ENCODE measurements around the gene RB1.
"Not testable (repeated sequence)": the region's sequence is repeated elsewhere in the genome, so short reads cannot be mapped to it uniquely, and the experiment has no call there.

Gene RB1

DNA sequence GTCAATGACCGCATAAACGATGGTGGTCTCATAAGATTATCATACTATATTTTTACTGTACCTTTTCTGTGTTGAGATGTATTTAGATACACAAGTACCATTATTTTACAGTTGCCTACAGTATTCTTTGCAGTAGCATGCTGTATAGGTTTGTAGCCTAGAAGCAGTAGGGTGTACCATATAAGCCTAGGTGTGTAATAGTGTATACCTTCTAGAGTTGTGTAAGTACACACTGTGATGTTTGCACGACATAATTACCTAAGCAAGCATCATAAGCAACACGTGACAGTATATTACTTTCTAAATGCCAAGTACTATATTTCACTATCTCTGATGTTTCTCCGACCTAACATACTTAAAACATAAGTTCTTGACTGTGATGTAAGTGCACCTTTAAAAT lies 106.6 kb downstream of the RB1 start:
- Histone ChIP-seq H3K9me3 (ENCODE audit: low read length) (no peaks in the 10 kb centered on the region), H3K4me1 (ENCODE audit: insufficient read depth, low read length) (peaks cover 16% of the 10 kb centered on the region), H2AFZ (ENCODE audit: low read depth, low read length) (no peak overlapping the region), H3K27me3 (ENCODE audit: insufficient read depth, low read length) (no peaks in the 10 kb centered on the region), H3K36me3 (ENCODE audit: insufficient read depth, low read length) (no peaks in the 10 kb centered on the region), H3K4me3 (ENCODE audit: low read length) (peak overlapping the region; percentile 87)

DNA sequence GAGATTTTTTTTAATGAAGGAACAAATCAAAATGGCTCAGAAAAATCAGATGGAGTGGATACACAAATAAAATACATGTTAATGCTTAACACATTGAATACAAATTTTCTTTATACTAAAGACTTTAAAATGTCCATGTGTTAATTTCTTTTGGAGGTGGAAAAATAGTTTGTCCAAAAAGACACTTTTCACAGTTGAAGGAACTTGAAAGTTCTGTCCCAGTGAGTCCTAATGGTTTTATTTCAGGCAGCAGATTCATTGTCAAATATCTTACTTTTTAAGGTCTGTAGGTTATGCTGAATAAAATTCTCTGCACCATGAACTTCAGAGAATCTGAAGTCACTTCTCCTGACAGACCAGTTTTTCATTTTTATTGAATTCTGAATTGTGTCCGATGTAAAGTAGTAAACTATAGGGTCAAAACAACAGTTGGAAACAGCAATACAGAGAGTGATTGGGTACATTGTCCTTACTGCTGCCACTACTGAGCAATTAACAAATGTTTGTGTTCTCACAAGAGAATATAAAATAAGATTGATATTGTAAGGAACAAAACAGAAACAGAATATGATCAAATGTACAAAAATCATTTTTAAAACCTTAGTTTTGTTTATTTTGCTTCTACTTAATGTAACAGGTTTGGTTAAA lies 107.7 kb downstream of the RB1 start:
- H3K27me3 ChIP-seq (ENCODE audit: insufficient read depth, low read length) = no peaks in the 10 kb centered on the region
- peak overlapping the region; percentile 87 for H3K4me3 ChIP-seq (ENCODE audit: low read length)
- H3K36me3 ChIP-seq (ENCODE audit: insufficient read depth, low read length) = no peaks in the 10 kb centered on the region
- H3K9me3 ChIP-seq (ENCODE audit: low read length) = peaks cover 3% of the 10 kb centered on the region
- peaks cover 16% of the 10 kb centered on the region for H3K4me1 ChIP-seq (ENCODE audit: insufficient read depth, low read length)
- peak overlapping the region; percentile 3 for H2AFZ ChIP-seq (ENCODE audit: low read depth, low read length)

DNA sequence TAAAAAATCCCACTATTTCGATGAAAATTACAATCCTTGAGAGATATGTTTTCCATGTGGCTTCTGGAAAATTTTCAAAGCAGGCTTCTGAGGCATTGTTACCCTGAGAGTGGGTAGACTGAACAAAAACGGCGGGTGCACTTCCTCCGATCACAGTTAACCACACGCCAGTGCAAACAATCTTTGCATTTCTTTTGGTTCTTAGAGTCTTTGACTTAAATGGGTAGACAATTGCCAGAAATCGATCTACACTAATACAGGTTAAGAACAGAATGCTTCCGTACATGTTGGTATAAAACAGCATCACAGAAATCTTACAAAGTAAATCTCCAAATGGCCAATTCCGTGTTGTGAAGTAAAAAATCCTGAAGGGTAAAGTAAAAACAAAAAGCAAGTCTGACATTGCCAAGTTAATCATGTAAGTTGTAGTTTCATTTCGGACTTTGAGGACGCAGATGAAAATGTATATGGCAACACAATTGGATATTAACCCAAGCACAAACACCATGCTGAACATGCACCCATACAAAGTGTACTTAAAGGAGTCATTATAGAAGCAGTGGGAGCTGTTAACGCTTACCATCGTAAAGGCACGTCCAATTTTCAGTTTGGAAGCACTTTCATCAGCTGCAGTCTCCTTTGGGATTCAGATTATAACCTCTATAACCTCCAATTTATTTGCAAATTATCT lies 108.4 kb downstream of the RB1 start:
- peaks cover 16% of the 10 kb centered on the region for H3K4me1 ChIP-seq (ENCODE audit: insufficient read depth, low read length)
- H3K27me3 ChIP-seq (ENCODE audit: insufficient read depth, low read length) = no peaks in the 10 kb centered on the region
- H2AFZ ChIP-seq (ENCODE audit: low read depth, low read length) = peak overlapping the region; percentile 48
- H3K4me3 ChIP-seq (ENCODE audit: low read length) = peak overlapping the region; percentile 87
- H3K9me3 ChIP-seq (ENCODE audit: low read length) = peaks cover 3% of the 10 kb centered on the region
- H3K36me3 ChIP-seq (ENCODE audit: insufficient read depth, low read length) = peaks cover 1% of the 10 kb centered on the region

DNA sequence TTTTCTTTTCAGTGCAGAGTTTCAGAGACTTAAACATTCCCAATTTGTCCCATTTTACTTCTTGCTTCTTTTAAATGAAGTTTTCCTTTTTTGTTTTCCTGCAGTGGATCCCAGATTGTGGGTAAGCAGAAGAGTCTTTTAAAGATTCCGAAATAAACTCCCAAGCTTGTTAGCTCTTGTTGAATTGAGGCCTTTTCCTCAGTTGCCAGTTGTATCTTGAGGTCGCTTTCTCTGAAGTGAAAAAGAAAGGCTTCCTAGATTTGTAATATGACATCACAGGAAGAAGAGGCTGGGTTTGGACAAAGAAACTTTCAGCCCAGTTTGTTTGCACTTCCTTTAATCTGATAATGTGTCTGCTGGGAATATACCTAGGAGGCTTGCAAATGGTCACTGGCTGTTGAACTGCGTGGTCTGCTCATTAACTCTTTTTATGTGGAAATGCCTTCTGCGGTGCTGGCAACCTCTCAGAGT lies 109.4 kb downstream of the RB1 start, which contains the start of gene LPAR6:
TSS of gene LPAR6 (minus strand) at position 233 of the 471 bp plus-strand sequence. CDS start 690 bp downstream, outside the sequence.
- H2AFZ ChIP-seq (ENCODE audit: low read depth, low read length) = peak within 1 kb of the TSS; percentile 48
- H3K4me3 ChIP-seq (ENCODE audit: low read length) = peak within 1 kb of the TSS; percentile 87
- peaks cover 3% of the 10 kb centered on the region for H3K9me3 ChIP-seq (ENCODE audit: low read length)
- H3K27me3 ChIP-seq (ENCODE audit: insufficient read depth, low read length) = no peaks in the 10 kb centered on the region
- peaks cover 3% of the 10 kb centered on the region for H3K36me3 ChIP-seq (ENCODE audit: insufficient read depth, low read length)
- peaks cover 16% of the 10 kb centered on the region for H3K4me1 ChIP-seq (ENCODE audit: insufficient read depth, low read length)

DNA sequence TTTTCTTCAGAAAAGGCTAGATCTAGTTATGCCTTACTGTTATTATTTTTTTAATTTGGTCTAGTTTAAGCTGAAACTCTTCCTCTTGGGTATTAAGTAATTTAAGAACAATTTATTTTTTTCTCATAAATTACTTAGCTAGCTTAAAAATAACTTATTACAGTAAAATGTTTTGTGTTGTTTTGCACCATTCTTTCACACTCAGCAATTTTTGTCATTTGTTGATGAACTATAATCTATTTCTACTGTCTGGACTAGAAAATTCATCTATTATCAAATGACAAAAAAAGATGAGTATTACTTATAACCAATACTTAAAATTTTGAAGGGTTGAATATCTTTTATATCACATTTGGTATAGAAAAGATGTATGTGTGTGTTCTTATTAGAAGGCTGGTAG lies 111.0 kb downstream of the RB1 start:
- H3K4me1 ChIP-seq (ENCODE audit: insufficient read depth, low read length) = peaks cover 16% of the 10 kb centered on the region
- H2AFZ ChIP-seq (ENCODE audit: low read depth, low read length) = no peak overlapping the region
- H3K36me3 ChIP-seq (ENCODE audit: insufficient read depth, low read length) = peaks cover 3% of the 10 kb centered on the region
- H3K27me3 ChIP-seq (ENCODE audit: insufficient read depth, low read length) = no peaks in the 10 kb centered on the region
- peaks cover 3% of the 10 kb centered on the region for H3K9me3 ChIP-seq (ENCODE audit: low read length)
- no peak overlapping the region for H3K4me3 ChIP-seq (ENCODE audit: low read length)

DNA sequence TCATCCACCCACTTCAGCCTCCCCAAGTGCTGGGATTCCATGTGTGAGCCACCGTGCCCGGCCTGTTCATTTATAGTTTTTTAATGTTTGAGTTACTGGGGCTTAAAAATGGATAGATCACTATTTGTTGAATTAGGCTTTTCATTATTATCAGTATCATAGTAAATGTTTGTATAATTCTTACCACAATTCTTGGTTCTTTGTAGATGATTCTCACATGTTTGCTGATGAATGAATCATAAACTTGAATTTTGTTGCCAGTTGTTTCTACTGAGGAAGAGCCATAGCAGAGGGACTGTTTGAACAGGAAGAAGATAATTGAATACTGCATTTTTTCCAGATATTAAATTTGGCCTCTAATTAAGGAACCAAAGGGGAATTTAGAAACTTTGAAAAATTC lies 112.0 kb downstream of the RB1 start:
- no peak overlapping the region for H3K4me3 ChIP-seq (ENCODE audit: low read length)
- H3K27me3 ChIP-seq (ENCODE audit: insufficient read depth, low read length) = no peaks in the 10 kb centered on the region
- H2AFZ ChIP-seq (ENCODE audit: low read depth, low read length) = no peak overlapping the region
- peaks cover 3% of the 10 kb centered on the region for H3K36me3 ChIP-seq (ENCODE audit: insufficient read depth, low read length)
- H3K9me3 ChIP-seq (ENCODE audit: low read length) = peaks cover 3% of the 10 kb centered on the region
- peaks cover 13% of the 10 kb centered on the region for H3K4me1 ChIP-seq (ENCODE audit: insufficient read depth, low read length)

DNA sequence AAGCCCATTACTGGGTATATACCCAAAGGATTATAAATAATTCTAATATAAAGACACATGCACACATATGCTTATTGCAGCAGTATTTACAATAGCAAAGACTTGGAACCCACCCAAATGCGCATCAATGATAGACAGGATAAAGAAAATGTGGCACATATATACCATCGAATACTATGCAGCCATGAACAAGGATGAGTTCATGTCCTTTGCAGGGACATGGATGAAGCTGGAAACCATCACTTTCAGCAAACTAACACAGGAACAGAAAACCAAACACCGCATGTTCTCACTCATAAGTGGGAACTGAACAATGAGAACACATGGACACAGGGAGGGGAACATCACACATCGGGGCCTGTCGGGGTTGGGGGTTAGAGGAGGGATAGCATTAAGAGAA lies 118.5 kb downstream of the RB1 start:
- not testable (repeated sequence) for H3K4me3 ChIP-seq (ENCODE audit: low read length)

DNA sequence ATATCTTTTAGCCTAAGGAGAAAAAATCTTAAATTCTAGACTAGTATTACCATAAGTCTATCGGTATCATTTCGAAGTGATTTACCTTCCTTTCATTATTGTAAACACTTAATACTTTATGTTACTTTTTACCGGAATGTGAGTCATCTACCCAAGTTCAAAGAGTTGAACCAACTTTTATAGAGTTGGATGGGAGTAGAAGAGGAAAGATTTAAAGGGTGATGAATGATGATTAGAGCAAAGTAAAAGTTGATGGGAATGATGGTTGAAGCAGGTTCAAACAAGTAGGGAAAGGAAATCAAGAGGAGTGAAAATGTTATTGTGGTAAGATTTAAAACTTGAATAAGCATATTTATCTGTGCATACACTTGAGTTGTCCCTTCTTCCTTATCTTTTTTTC lies 120.7 kb downstream of the RB1 start:
- H3K4me3 ChIP-seq (ENCODE audit: low read length) = no peak overlapping the region
- no peak overlapping the region for H2AFZ ChIP-seq (ENCODE audit: low read depth, low read length)
- H3K36me3 ChIP-seq (ENCODE audit: insufficient read depth, low read length) = no peaks in the 10 kb centered on the region
- H3K27me3 ChIP-seq (ENCODE audit: insufficient read depth, low read length) = no peaks in the 10 kb centered on the region
- no peaks in the 10 kb centered on the region for H3K9me3 ChIP-seq (ENCODE audit: low read length)
- H3K4me1 ChIP-seq (ENCODE audit: insufficient read depth, low read length) = no peaks in the 10 kb centered on the region

More for the DNA sequence above, 118.5 kb downstream of the RB1 start:
- not testable (repeated sequence) for H3K9me3 ChIP-seq (ENCODE audit: low read length); H2AFZ ChIP-seq (ENCODE audit: low read depth, low read length); H3K36me3 ChIP-seq (ENCODE audit: insufficient read depth, low read length); H3K27me3 ChIP-seq (ENCODE audit: insufficient read depth, low read length); H3K4me1 ChIP-seq (ENCODE audit: insufficient read depth, low read length)

DNA sequence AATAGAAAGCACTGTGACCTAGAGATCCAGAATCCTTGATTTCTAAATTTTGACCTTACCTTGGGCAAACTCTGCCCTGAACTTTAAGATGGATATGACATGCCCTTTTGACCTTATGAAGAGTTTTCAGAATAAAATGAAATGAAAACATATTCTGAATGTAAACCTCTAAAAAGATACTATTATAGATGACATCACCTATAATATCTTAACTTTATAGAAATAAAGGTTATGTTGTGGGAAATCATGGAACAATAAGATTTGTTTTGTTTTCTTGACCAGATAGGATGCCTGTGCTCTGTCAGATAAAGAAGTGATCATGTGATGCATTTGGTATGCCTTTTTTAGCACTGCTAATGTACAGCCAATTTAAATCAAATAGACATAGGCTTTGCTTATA lies 122.5 kb downstream of the RB1 start:
- no peak overlapping the region for H3K4me3 ChIP-seq (ENCODE audit: low read length)
- H2AFZ ChIP-seq (ENCODE audit: low read depth, low read length) = no peak overlapping the region
- H3K27me3 ChIP-seq (ENCODE audit: insufficient read depth, low read length) = no peaks in the 10 kb centered on the region
- H3K9me3 ChIP-seq (ENCODE audit: low read length) = no peaks in the 10 kb centered on the region
- H3K4me1 ChIP-seq (ENCODE audit: insufficient read depth, low read length) = no peaks in the 10 kb centered on the region
- H3K36me3 ChIP-seq (ENCODE audit: insufficient read depth, low read length) = no peaks in the 10 kb centered on the region

DNA sequence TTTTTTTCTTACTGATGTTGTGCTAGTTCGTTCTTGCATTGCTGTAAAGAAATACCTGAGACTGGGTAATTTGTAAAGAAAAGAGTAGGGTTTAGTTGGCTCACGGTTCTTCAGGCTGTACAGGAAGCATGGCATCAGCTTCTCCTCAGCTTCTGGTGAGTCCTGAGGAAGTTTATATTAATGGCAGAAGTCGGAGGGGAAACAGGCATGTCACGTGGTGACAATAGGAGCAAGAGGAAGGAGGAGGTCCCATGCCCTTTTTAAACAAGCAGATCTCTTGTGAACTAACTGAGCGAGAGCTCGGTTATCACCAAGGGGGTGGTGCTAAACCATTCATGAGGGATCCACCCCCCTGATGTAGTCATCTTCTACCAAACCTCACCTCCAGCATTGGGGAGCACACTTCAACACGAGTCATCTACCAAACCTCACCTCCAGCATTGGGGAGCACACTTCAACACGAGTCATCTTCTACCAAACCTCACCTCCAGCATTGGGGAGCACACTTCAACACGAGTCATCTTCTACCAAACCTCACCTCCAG lies 123.3 kb downstream of the RB1 start:
- H3K27me3 ChIP-seq (ENCODE audit: insufficient read depth, low read length); H3K36me3 ChIP-seq (ENCODE audit: insufficient read depth, low read length); H2AFZ ChIP-seq (ENCODE audit: low read depth, low read length); H3K9me3 ChIP-seq (ENCODE audit: low read length); H3K4me1 ChIP-seq (ENCODE audit: insufficient read depth, low read length); H3K4me3 ChIP-seq (ENCODE audit: low read length): not testable (repeated sequence)

DNA sequence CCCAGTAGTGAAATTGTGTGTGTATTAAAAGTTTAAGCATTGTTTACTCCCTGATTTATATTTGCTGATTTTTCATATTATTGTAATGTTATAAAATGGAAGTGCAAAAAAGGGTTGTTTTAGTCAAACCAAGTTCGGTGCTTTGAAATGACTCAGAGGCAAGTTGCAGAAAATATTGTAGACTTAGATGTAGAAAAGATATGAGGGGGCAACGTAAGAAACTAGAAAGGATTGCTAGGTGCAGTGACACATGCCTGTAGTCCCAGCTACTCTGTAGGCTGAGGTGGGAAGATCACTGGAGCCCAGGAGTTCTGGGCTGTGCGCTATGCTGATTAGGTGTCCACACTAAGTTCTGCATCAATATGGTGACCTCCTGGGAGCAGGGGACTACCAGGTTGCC lies 125.5 kb downstream of the RB1 start:
- no peaks in the 10 kb centered on the region for H3K27me3 ChIP-seq (ENCODE audit: insufficient read depth, low read length)

DNA sequence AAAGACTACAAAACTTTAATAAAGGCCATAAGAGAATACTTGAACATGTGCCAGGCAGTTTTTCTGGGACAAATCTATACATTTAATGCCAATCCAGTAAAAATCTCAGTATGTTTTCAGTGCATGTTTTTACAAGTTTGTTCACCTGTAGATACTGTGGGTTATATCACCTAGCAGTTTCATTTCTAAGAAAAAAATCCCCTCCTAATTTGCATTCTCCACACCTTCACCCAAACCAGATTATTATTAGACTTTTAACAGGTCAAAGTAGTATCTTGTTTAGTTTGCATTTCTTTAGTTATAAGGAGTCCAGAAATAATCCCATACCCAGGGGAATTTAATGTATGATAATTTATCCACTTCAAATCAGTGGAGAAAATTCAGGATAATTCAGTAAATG lies 126.3 kb downstream of the RB1 start:
- Histone ChIP-seq H3K36me3 (ENCODE audit: insufficient read depth, low read length) (no peaks in the 10 kb centered on the region), H3K27me3 (ENCODE audit: insufficient read depth, low read length) (no peaks in the 10 kb centered on the region), H2AFZ (ENCODE audit: low read depth, low read length) (no peak overlapping the region), H3K4me1 (ENCODE audit: insufficient read depth, low read length) (no peaks in the 10 kb centered on the region), H3K4me3 (ENCODE audit: low read length) (no peak overlapping the region), H3K9me3 (ENCODE audit: low read length) (peaks cover 3% of the 10 kb centered on the region)

More for the DNA sequence above, 125.5 kb downstream of the RB1 start:
- no peaks in the 10 kb centered on the region for H3K36me3 ChIP-seq (ENCODE audit: insufficient read depth, low read length)
- H3K9me3 ChIP-seq (ENCODE audit: low read length) = no peaks in the 10 kb centered on the region
- H2AFZ ChIP-seq (ENCODE audit: low read depth, low read length) = no peak overlapping the region
- no peak overlapping the region for H3K4me3 ChIP-seq (ENCODE audit: low read length)
- H3K4me1 ChIP-seq (ENCODE audit: insufficient read depth, low read length) = no peaks in the 10 kb centered on the region

DNA sequence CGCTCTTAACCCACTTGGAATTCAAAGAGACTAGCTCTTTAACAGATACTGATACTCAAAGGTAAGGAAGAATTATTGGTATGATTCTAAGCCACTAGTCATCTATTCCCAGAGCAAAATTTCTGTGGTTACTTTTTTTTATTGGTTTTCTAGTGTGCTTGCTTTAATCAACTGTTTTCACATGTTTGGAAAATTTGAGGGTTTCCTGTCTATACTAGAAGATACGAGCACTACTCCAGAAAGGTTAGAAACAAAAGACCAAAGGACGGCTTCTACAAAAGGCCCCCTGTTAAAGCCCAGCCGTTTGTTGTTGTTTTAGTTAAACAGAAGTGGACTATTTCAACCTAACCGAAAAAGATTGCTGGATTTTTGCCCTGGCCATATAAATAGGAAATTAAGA lies 127.9 kb downstream of the RB1 start:
- H3K4me3 ChIP-seq (ENCODE audit: low read length) = no peak overlapping the region
- no peaks in the 10 kb centered on the region for H3K27me3 ChIP-seq (ENCODE audit: insufficient read depth, low read length)
- H3K36me3 ChIP-seq (ENCODE audit: insufficient read depth, low read length) = no peaks in the 10 kb centered on the region
- no peaks in the 10 kb centered on the region for H3K4me1 ChIP-seq (ENCODE audit: insufficient read depth, low read length)
- peaks cover 3% of the 10 kb centered on the region for H3K9me3 ChIP-seq (ENCODE audit: low read length)
- H2AFZ ChIP-seq (ENCODE audit: low read depth, low read length) = no peak overlapping the region
